H1 (cell line): ENCODE data around the gene BIN1. TPM values are rescaled to one million over a fixed set of nuclear protein-coding genes. Genes with fewer than 3 reads are reported as not detected.

Experiments
- ATF2 ChIP-seq: IDR thresholded peaks from 2 replicates; pipeline ENCODE4 v1.6.1; 2012; ENCODE audit warnings: low read length, inconsistent platforms
- CHD2 ChIP-seq: IDR thresholded peaks from 2 replicates; pipeline ENCODE4 v1.6.1; 2012; ENCODE audit warnings: low read length, improper control_type of control experiment
- NANOG ChIP-seq: IDR thresholded peaks from 2 replicates; pipeline ENCODE4 v1.6.1; 2011; ENCODE audit warnings: low read length, low read depth, mild to moderate bottlenecking, inconsistent platforms; ENCODE audit not compliant: insufficient read depth, poor library complexity, severe bottlenecking
- NRF1 ChIP-seq: IDR thresholded peaks from 2 replicates; pipeline ENCODE4 v1.6.1; 2011; ENCODE audit warnings: mild to moderate bottlenecking, low read depth, low read length, improper control_type of control experiment
- SRF ChIP-seq: IDR thresholded peaks from 2 replicates; pipeline ENCODE4 v1.6.1; 2011; ENCODE audit warnings: mild to moderate bottlenecking, low read depth, low read length, moderate library complexity
- ZNF274 ChIP-seq: IDR thresholded peaks from 2 replicates; pipeline ENCODE4 v1.7.0; 2012; ENCODE audit warnings: low read length, borderline replicate concordance; ENCODE audit errors: extremely low read depth
- polyA plus RNA-seq, 7 experiments: library from polyadenylated mRNA; depleted of rRNA in 3 of 7; stranded (reverse) in 5 of 7; unstranded in 2 of 7; fragments of >200 nt in 5 of 7; fragments of 200-250 nt in 2 of 7; gene quantifications; 1 replicate in 5 of 7; 2 replicates in 1 of 7; 4 replicates in 1 of 7; pipeline versions ENCODE4 v1.2.1 to v1.2.3, GENCODE V29; 2011 to 2013; ENCODE audit warnings: missing spikeins in 2 of 7, mixed read lengths in 2 of 7
- total RNA-seq: library from RNA; stranded (reverse); fragmentation: NEBNext Ultra II Directional; extraction: Animal tissue kit (Norgen Biotek cat#: 25700); gene quantifications from 2 replicates; pipeline ENCODE4 v1.2.1, GENCODE V29; 2021

BIN1 gene
- total and polyA plus RNA-seq, 2 of the 8 experiments (the other 6 are each of a cell fraction or from before 2014, with no cell fraction given) = 23.6 to 35.6 TPM

- TF ChIP-seq SRF = no peak
- TF ChIP-seq ATF2 = no peak
- TF ChIP-seq NANOG = no peak
- TF ChIP-seq CHD2 = no peak
- no peak for TF ChIP-seq NRF1
- TF ChIP-seq ZNF274 = no peak
- TF ChIP-seq, all 59 proteins: peak for 0
These were observed 107.7 kb downstream of the BIN1 start (continued) for GRCh38 chr2:126999106-126999756.
